ENCODE data around the gene EXOC6B. TPM values are rescaled to one million over a fixed set of nuclear protein-coding genes. Genes with fewer than 3 reads are reported as not detected.

Gene EXOC6B
- total RNA-seq, 2 experiments from 2014 or later: 8.5 to 8.6 TPM

Other genes starting within 250 kb of the EXOC6B start
- 1 to 10 TPM; 7.1 to 8.5 TPM for gene SPR, start 61.4 kb upstream of the EXOC6B start, total RNA-seq
- gene EMX1, start 91.5 kb upstream of the EXOC6B start, total RNA-seq: not detected
- gene SFXN5, start 245.7 kb upstream of the EXOC6B start, total RNA-seq: 1 to 10 TPM; 4.5 to 7.6 TPM

Data from activated CD4-positive, alpha-beta memory T cell treated with anti-CD3 and anti-CD28 coated beads for 36 hours (primary cell).